ENCODE results near the gene CDK5R2.

The CDK5R2 gene

DNA sequence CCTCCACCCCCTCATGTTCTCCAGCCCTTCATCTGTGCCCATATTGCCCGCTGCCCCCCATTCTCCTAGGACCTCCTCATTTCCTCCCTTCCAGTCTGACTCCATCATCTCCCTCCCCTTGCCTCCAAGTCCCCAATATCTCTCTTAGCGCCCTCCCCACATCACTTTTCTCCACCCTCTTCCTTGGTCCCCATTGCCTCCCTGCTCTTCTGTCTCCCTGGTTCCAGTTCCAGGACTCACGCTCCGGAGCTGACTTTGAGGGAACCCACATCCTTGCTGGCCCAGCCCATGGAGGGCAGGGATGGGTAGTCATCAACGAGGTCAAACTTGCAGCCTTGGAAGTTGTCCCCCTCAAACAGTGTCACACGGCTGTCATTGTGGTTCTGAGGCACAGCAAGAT lies 31.1 kb downstream of the CDK5R2 start:
- DNase-seq: no peak

DNA sequence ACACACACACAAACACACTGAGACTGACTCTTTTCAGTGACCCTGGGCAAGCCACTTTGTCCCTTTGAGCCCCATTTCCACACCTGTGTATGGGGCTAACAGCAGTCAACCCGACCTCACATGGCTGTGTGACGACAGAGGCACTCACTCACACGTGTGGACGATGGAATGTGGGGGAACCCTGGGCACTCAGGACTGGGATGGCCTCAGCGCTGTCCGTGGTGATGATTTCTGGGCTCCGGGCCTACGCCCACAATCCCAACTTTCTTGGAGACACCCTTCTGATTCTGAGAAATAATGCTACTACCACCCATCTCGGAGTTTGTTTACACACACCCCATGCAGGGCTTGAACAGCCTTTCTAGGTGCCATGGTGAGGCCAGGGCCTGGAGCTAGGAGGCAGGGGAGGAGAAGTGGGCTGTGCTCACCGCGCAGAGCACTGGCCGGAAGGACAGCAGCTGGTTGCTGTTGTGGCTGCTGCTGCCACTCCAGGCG lies 32.3 kb downstream of the CDK5R2 start:
- DNase-seq: no peak

DNA sequence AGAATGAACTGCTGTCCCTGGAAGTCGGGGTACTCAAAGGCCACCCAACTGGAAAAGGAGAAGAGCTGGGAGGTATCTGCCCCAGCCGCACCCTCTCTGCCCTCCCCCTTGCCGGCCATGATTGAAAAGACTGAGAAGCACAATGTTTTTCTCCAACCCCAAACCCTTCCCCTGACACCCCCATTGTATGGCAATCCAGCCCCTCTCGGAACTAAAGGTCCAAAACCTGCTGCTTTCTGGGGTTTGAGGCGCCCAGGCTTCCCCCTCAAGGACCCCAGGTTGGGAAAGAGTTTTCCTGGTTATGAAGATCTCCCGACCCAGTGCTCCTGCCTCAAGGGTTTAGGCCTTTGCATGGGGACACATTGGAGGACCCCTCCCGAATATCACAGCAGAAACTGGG lies 32.7 kb downstream of the CDK5R2 start:
- DNase-seq: no peak

DNA sequence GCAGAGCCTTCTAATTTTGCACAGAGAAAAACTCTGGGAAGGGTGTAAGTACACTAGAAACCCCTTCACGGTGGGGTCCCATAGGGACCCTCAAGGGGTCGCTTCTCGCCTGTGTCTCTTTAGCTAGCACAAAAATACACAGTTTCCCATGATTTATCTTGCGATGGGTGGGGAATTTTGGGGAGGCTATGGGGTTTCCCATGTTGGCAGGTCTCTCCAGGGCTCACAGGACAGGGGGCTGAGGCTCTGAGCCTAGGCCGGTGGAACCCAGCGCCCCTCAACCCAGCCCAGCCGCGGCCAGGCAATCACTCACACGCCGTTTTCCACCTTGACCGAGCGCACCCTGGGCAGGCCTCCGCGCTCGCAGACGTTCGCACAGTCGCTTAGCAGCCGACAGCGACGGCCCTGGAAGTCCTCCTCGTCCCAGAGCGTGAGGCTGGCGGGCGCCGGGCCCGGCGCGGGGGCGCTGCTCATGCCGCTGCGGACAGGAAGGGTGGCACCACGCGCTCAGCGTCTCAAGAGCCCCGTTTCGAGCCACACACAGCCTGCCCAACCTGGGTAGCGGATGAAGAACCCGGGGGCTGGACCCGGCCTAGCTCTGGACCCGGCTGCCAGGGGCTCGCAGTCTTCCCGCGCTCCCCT lies 33.4 kb downstream of the CDK5R2 start:
- no peak for DNase-seq

DNA sequence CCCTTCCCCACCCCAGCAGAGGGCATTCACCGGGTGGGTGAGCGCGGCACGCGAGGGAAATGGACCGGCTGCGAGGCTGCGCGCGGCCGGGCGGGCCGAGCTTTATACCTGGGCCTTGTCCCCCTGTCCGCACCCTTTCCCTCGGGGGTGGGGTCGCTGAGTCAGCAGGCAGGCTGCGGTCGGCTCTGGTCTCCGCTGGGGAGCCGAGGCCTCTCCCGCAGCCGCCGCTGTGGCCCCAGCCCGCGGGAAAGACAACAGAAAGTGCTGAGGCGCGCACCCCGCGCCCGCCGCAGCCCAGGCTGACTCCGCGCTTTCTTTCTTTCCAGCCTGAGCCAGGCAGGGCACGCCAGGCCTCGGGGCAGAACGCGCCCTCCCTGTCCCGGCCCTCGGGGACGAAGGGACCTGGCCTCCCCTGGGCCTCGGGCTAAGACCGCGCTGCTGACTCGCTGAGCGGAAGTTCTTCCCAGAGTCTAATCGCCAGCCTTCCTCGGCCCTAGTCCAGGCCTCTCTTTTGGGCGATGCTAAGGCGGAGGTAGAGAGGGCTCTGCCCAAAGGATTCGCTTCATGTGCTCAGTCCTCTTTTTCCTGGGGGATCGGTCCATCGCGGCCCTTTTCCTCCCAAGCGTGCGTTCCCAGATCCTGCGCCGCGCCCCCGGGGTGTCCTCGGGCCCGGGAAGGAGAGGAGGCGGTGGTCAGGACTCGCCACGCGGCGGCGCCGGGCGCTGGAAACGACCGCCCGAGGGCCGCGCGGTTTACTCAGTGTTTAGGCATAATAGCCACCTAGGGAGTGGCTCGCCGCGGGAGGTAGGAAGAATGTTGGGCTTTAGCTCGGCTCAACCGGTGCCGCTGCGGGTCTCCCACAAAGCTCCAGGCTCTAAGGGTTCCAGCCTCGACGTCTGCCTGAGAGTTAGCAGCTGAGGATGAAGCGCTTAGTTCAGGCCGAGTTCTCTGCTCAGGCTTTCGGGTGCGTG lies 34.2 kb downstream of the CDK5R2 start, which contains the start of gene CRYBA2:
Gene CRYBA2, minus strand, starts transcription at position 78 of the 971 bp plus-strand sequence. CDS start 246 bp downstream, outside the sequence.
- no peak for DNase-seq

DNA sequence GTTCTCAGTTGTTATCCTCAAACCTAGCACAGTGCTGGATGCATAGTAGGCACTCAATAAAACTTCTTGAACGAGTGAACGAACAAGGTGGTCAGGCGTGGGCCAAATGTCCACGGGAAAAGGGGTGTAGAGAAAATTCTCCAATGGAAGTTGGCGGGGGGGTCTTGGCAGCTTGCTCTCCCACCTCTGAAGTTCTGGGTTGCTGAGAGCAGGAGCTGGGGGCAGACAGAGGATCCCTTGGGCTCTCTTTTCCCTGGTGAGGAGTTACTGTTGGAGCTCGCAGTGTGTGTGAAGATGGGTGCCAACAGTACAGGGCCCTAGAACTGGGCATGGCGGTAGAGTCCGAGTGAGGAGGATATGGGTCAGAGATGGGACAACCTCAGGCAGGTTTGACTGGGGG lies 36.1 kb downstream of the CDK5R2 start:
- DNase-seq: no peak

DNA sequence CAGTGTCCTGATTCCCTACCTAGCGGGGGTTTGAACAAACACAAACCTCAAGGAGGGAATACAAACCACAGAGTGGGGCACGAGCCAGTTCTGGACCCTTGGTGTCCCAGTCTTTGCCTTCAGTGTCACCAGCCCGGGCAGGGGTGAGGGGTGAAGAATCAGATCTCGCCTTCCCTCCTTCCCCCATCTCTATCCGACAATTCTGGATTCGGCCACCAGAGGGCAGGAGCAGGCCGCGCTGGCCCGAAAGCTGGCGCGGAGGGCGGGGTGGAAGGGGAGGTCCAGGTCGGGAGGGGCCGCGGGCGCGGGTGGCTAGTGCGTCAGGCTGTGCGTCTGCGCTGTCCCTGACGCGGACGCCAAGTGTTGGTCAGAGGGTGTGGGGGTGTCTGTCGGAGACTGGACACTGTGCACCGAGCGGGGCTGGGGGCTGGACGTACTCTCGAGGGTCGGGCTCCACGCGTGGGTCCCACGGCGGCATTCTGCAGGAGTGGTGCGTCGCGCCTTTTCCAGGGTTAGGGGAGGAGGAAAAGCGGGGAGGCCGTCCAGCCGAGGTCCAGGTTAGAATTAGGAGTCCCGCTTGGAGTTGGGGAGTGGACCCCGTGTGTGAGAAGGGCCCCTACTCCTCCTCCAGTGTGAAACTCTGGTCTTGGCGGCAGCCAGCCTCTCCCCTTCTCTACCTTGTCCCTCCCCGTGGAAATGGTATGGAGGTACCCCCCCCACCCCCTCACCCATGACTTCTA lies 36.7 kb downstream of the CDK5R2 start:
- peak in 1 of 2 experiments; percentile 34 for DNase-seq

DNA sequence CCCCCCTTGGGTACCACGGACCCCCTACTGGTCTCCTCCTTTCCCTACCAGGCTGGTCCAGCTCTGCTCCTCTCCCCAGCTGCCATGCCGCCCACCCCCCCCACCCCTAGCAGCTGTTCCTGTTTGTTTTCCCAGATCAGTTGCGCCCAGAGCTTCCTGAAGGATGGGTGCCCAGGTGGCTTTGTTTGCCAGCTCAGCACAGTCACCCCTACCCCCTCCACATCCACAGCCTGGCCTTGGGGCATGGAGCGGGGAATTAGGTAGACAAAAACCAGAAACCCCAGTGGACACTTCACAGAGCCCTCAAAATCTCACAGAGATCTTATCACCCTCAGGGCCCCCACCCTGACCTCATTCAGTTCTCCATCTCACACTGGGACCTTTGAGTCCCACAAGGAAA lies 37.5 kb downstream of the CDK5R2 start:
- DNase-seq: no peak

DNA sequence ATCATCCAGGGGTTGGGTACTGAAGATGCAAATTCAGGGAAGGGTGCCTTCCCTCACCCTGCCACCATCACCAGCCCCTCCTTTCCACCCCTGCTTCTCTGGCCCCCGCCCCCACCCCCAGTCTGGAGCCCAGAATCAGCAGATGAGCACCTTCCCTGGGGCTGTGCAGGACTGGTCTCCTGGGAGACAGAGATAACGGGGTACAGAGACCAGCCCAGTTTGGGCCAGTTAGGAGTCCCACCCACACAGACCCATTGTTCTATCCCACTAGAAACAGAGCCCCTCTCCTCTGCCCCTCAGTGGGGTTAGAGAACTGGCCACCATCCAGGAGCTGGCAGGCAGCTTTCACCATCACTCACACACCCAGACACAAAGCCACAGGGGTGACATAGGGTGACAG lies 38.3 kb downstream of the CDK5R2 start:
- DNase-seq: no peak

DNA sequence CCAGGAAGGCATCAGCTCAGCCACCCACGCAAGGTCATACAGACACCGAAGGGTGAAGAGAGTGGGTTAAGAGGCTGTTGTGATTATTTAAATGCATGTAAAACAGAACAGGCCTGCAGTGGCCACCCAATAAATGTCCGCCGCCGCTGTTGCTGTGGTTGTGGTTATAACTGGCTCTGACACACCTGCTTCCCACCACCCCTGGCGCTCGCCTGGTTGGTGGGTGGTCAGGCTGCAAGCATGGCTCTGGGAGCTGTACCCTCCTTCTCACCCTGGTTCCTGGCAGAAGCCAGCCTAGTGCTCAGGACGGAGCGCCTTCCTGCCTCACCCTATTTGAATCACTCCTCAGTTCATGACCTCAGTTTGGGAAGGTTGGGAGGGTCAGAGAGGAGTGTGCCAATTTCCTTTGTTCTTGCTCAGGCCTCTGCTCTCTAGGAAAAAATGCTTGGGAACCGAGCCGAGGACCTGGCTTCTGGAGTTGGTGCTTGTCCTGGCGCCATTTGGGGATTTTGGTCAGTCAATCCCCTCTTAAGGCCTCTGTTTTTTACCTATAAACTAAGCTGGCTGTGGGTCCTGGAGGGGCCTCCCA lies 39.0 kb downstream of the CDK5R2 start:
- DNase-seq: no peak

DNA sequence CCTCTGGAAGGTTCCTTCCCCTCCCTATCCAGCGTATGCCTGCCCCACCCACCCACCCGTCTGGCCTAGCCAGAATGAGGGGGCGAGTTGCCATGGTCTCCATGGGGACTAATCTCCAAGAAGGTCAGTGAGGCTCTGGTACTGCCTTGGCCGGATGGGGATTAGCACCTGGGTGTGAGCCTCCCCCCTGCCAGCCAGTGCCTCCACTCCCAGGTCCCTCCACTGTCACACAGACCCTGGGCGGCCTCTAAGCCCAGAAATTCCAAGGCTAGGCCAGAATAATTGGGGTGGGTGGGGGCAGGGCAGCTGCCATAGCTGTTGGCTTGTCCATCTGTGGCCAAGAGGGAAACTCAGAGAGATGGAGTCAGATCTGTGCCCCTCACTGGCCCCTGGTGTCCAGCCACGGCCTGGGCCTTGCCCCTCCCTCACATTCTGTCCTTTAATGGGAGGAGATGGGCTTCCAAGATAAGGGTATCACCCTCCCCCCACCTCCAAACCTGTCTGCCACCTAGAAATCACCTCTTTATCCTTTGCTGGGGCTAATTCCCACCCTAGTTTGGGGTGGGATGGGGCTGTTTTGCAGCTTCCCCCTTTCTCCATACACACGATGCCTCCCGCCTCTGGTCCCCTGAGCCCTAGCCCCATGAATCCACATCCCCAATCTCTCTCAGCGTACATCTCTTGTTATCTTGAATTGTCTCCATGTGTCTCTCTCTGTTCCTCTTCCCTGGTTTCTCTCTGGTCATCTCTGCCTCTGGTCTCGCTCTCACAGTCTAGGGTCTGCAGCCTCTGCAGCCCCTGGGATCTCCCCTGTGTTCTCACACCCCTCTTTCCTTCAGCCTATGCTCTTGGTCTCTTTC lies 39.8 kb downstream of the CDK5R2 start:
- no peak for DNase-seq

DNA sequence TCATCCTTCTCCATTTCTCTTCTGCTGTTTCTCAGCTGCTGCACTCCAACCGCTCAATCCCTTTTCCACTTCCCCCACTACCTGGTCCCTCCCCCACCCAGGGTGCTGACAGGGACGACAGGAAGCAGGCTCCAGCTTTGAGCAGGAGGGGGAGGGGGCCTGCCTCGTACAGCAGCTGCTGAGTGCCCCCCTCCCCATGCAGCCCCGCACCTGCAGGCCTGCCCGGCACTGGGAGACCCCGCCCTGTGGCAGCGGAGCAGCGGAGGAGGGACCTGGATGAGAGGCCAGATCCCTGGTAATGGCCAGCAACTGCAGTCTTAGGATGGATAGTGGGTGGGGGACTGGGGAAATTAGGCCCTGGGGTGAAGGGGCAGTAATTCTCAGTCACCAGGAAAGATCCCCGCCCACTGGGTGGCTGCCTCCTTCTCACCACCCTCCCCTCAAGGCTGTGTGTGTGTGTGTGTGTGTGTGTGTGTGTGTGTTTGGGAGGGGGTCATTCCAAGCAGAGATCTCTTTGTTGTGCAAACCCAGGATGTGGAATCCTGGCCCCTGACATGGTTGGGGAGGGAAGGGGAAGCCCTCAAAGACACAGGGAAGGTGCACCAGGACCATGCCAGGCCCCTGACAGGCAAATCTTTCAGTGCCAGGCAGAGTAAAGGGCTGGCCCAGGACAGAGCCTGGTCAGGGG lies 40.6 kb downstream of the CDK5R2 start:
- DNase-seq: no peak

DNA sequence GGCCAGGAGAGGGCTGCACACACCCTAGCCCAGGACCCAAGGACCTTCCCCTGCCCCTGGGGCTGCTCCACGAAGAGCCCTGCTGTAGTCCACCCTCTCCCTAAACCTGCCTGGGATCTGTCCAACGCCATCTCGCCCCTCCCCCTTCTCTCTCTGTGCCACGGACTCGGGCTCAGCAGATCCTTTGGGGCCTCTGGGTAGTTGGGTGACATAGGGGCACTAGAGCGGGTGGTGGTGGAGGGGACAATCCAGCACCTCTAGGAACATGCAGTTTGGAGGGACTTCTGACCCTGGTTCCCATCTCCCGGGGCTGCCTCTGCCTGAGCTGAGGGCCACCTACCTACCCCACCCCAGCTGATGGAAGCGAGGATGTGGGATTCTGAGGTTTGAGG lies 41.1 kb downstream of the CDK5R2 start:
- DNase-seq: no peak

DNA sequence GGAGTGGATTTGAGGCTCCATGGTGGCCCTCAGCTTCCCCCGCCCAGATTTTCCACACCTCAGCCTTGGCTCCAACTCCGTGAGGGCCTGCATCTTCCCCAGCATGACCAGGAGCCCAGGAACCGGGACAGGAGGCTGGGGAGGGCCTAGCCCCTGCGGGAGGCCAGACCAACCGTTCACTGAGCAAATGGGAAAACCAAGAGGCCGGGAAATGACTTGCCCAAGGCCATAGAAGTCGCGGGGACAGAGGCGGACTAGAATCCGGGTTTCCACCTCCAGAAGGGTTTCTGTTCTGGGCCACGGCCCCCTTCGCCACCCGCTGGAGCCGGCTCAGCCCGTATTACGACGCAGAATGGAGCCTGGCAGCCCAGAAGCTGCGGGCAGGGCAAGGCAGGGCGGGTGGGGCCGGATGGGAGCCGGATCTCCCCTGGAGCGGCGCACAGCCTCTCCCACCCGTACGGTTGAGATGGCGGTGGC lies 41.7 kb downstream of the CDK5R2 start:
- DNase-seq: no peak

DNA sequence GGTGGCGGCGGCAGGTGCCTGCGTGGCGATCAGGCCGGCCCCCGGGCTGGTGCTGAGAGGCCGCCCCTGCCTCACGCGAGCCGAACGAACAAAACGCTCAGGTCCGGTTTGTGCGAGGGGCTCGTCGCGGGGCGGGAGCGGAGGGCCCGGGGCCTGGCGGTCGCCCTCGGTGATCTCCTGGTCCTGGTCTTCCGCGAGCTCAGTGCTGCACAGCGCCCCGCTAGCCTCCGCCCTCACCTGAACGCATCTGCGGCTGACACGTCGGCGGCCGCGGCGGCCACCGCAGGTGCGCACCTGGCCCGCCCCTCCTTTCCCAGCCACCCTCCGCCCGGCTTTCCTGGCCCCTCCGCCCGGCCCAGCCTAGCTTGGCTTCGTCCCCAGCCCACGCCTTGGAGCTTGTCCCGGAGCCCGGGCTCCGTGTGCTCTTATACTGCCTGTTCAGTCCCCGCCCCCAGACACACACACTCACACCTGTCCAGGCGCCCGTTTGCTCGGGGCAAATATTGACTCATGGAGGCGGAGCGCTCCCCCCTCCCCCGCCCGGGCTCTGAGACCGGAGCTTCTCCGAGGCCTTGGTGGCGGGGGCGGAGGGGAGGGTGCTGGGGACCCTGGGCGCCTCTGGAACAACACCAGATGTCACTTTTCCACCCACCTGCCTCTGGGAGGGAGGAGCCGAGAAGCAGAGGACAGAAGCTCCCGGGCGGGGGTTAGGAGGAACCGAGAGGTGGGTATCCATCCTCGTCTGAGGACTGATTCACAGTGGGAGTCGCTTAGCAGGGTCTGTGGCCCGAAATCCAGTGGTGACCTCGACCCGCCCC lies 42.3 kb downstream of the CDK5R2 start:
- no peak for DNase-seq

DNA sequence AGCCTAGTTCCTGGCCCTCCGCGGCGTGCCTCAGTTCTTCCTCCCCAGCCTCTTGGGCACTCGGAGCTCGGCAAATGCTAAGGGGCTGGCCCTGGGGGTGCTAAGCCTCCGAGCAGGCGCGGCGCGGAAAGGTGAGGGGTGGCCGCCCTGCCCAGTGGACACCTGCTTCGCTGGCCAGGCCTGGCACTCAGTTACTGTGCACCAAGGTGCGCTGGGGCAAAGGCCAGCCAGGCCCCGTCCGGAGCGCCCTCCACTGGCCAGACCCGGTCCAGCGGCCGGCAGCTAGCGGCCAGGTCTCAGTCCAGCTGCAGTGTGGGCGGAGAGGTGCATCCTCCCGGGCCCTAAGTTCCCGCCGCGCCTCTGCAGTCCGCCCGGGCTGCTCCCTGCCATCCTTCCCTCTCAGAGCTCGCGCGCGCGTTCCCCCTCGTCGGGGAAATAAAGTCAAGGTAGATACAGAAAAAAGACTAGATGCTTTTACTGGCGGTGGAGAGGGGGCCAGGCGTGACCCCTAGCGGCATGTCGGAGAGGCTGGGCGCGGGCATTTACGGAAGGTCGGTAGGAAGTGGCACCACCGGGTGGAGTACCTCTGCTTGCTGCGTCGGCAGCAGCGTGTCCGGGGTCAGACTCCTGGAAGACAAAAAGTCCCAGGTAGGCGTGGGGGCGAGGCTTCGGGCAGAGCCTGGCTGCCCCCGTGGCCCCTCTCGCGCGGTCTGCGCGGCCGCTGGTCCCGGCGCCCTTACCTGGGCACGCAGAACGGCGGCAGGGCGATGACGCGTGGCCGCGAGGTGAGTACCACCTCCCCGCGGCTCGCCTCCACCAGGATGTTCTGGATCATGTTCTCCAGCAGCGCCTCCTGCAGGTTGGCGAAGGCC lies 43.2 kb downstream of the CDK5R2 start:
- DNase-seq: no peak

DNA sequence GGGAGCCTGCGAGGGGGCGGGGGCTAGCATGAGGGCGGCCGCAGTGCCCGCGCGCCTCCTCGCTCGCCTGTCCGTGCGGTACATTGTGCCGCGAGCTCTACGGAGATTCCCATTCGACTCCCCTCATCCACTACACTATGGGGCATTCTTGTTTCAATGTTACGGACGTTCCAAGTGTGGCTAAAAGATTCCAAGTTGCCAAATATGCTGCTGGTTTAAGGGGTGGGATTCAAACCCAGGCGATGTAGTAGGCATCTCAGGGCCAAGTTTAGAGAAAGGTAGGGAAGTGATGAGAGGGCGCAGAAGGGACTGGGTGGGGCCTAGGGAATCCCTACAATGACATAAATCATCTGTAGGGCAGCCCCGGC lies 43.8 kb downstream of the CDK5R2 start:
- DNase-seq: no peak

DNA sequence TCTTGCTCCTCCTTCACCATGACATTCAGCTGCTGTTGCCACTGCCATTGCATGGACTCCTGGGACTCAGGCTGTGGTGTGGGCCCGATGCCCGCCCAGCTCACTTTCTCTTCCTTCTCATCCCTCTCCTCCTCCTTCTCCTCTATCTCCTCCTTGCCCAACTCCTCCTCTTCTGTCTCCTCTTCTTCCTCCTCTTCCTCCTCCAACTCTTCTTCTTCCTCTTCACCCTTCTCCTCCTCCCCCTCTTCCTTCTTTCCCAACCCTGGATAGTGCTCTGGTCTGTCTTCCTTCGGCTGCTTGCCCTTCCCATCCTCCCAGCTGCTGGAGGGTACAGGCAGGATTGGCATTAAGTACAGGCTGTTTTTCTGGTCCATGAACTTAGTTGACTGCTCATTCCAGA lies 44.5 kb downstream of the CDK5R2 start:
- no peak for DNase-seq

DNA sequence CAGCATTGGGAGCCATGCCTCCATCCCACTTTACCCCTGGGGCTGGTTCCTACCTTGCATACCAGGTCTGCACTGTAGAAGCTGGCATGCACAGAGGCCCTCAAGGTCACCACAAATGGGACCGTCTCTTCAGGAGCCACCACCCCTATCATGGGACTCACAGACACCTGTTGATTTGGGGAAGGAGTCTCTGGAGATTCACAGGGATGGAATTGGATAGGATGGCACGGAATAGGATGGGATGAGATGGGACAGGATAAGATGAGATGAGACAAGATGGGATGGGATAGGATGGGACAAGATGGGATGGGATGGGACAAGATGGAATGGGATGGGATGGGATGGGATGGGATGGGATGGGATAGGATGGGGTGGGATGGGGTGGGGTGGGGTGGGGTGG lies 49.8 kb downstream of the CDK5R2 start:
- DNase-seq: no peak

All from cerebellar nuclear complex (tissue), 1 donor.